Endothelial cell of umbilical vein (primary cell): ENCODE measurements around the gene CELSR1. TPM values are rescaled to one million over a fixed set of nuclear protein-coding genes. Genes with fewer than 3 reads are reported as not detected.

ENCODE experiments used
- BruUV-seq: library from RNA; stranded (reverse); fragments of 400-500 nt; replicated peaks from 2 replicates; lab custom pipeline; 2021; lab: Mats Ljungman, UMichigan
- CTCF ChIA-PET: fragments of 300-600, 350-600 bp; sonication (Branson Sonifier 250); formaldehyde crosslinking; loops from one replicate; lab custom pipeline; 2021; ENCODE audit warnings: antibody characterized with exemption, inconsistent platforms; lab: Charles Lee
- POLR2A ChIA-PET: fragments of 300-600, 350-600 bp; sonication (Branson Sonifier 250); formaldehyde crosslinking; loops from one replicate; lab custom pipeline; 2021; ENCODE audit warnings: antibody characterized with exemption, inconsistent platforms; lab: Charles Lee
- DNase-seq: peaks from one replicate; pipeline ENCODE4 v3.0.0-alpha.2; 2011; ENCODE audit warnings: low read depth, low spot score
- FAIRE-seq: peaks from 2 replicates; lab custom pipeline; 2011; peaks lifted over from hg19 to GRCh38; lab: Jason Lieb, UNC
- H2AFZ ChIP-seq: 2 replicates; pipeline ENCODE4 v1.6.0; 2012; ENCODE audit warnings: low read depth, low read length, control low read depth, inconsistent platforms
- H3K27ac ChIP-seq: 2 replicates; pipeline ENCODE4 v1.5.1; 2011; ENCODE audit warnings: low read depth, mild to moderate bottlenecking, control low read depth, low read length, moderate library complexity; ENCODE audit not compliant: insufficient read depth
- H3K27me3 ChIP-seq, 2 experiments: 2 replicates each; pipeline versions ENCODE4 v1.6.0 to v1.6.1; 2011; ENCODE audit warnings: low read length in 2 of 2, mixed read lengths in 1 of 2; ENCODE audit not compliant: control insufficient read depth in 2 of 2, insufficient read depth in 2 of 2
- H3K36me3 ChIP-seq, 2 experiments: 2 replicates in 1 of 2; 3 replicates in 1 of 2; pipeline ENCODE4 v1.5.1; 2011; ENCODE audit warnings: low read length in 2 of 2, mild to moderate bottlenecking in 1 of 2, moderate library complexity in 1 of 2; ENCODE audit not compliant: control insufficient read depth in 2 of 2, insufficient read depth in 2 of 2; ENCODE audit errors: extremely low read depth in 1 of 2
- H3K4me1 ChIP-seq: 3 replicates; pipeline ENCODE4 v1.5.1; 2011; ENCODE audit warnings: mild to moderate bottlenecking, low read length; ENCODE audit not compliant: control insufficient read depth, insufficient read depth; ENCODE audit errors: extremely low read depth
- H3K4me2 ChIP-seq: 2 replicates; pipeline ENCODE4 v1.6.1; 2011; ENCODE audit warnings: low read length, control low read depth, mixed read lengths; ENCODE audit not compliant: insufficient read depth
- H3K4me3 ChIP-seq, 3 experiments: fragments of 200-600 bp in 1 of 3; sonication (generic), shearing (Covaris generic) in 1 of 3; replicated peaks in 1 of 3; 2 replicates each; pipeline ENCODE4 v1.5.1; 2011 to 2016; ENCODE audit warnings: control low read depth in 3 of 3, low read length in 3 of 3, mild to moderate bottlenecking in 2 of 3, inconsistent platforms in 1 of 3, low read depth in 1 of 3, moderate library complexity in 1 of 3; ENCODE audit not compliant: insufficient read depth in 1 of 3
- H3K79me2 ChIP-seq: 2 replicates; pipeline ENCODE4 v1.6.0; 2012; ENCODE audit warnings: low read length, inconsistent platforms; ENCODE audit not compliant: control insufficient read depth, insufficient read depth
- H3K9ac ChIP-seq: replicated peaks from 2 replicates; pipeline ENCODE3; 2011; ENCODE audit warnings: low read length, control low read depth; ENCODE audit not compliant: insufficient read depth; ENCODE audit errors: extremely low read depth
- H3K9me1 ChIP-seq: replicated peaks from 3 replicates; pipeline ENCODE4 v1.6.0; 2011; ENCODE audit warnings: mild to moderate bottlenecking, low read length; ENCODE audit not compliant: control insufficient read depth, insufficient read depth; ENCODE audit errors: extremely low read depth
- H3K9me3 ChIP-seq: replicated peaks from 2 replicates; pipeline ENCODE4 v1.5.1; 2012; ENCODE audit warnings: low read length, inconsistent platforms; ENCODE audit not compliant: control insufficient read depth, insufficient read depth
- H4K20me1 ChIP-seq: replicated peaks from 2 replicates; pipeline ENCODE3; 2011; ENCODE audit warnings: mild to moderate bottlenecking, low read length; ENCODE audit not compliant: control insufficient read depth, insufficient read depth; ENCODE audit errors: extremely low read depth
- CTCF ChIP-seq, 2 donors: IDR thresholded peaks; 1 replicate in 1 of 2; 2 replicates in 1 of 2; pipeline ENCODE4 v1.5.1; 2011; ENCODE audit warnings: low read length in 2 of 2, mild to moderate bottlenecking in 2 of 2, moderate library complexity in 2 of 2, control low read depth in 1 of 2, inconsistent platforms in 1 of 2, low read depth in 1 of 2; ENCODE audit not compliant: insufficient read depth in 1 of 2; ENCODE audit errors: extremely low read depth in 1 of 2
- EZH2 ChIP-seq: IDR thresholded peaks from 2 replicates; pipeline ENCODE4 v1.6.1; 2012; ENCODE audit warnings: borderline replicate concordance, low read depth, mild to moderate bottlenecking, moderate library complexity, low read length, inconsistent platforms; ENCODE audit not compliant: severe bottlenecking
- FOS ChIP-seq: IDR thresholded peaks from 2 replicates; pipeline ENCODE4 v1.6.1; 2011; ENCODE audit warnings: mild to moderate bottlenecking, low read length, moderate library complexity, borderline replicate concordance; ENCODE audit not compliant: insufficient read depth
- GATA2 ChIP-seq: IDR thresholded peaks from 2 replicates; pipeline ENCODE4 v1.7.0; 2011; ENCODE audit warnings: low read depth, mild to moderate bottlenecking, moderate library complexity, mixed read lengths, low read length; ENCODE audit not compliant: insufficient read length, insufficient read depth
- JUN ChIP-seq: IDR thresholded peaks from 2 replicates; pipeline ENCODE4 v1.6.1; 2011; ENCODE audit warnings: borderline replicate concordance, low read depth; ENCODE audit not compliant: insufficient read length, insufficient read depth
- MAX ChIP-seq: IDR thresholded peaks from 2 replicates; pipeline ENCODE4 v1.6.1; 2011; ENCODE audit not compliant: insufficient read depth, insufficient read length
- MYC ChIP-seq: IDR thresholded peaks from one replicate; pipeline ENCODE4 v1.6.1; 2011; ENCODE audit warnings: mild to moderate bottlenecking, low read depth, low read length
- POLR2A ChIP-seq: IDR thresholded peaks from 2 replicates; pipeline ENCODE4 v1.6.1; 2012; ENCODE audit warnings: low read depth, mild to moderate bottlenecking, control low read depth, low read length
- POLR2AphosphoS5 ChIP-seq: IDR thresholded peaks from 2 replicates; pipeline ENCODE4 v1.6.1; 2012; ENCODE audit warnings: low read depth, mild to moderate bottlenecking, control low read depth, low read length, moderate library complexity; ENCODE audit not compliant: insufficient read depth
- dilution Hi-C: fragments of 300-500 bp; cut with MboI; formaldehyde crosslinking; loops from one replicate; pipeline ENCODE4 v1.15.0; 2019; ENCODE audit warnings: low sequenced_read_pairs; ENCODE audit not compliant: extremely low pct_ligation_motif_present
- intact Hi-C: fragments of 100-400 bp; cut with micrococcal nuclease; formaldehyde crosslinking; loops from one replicate; pipeline ENCODE4 v1.10.0; 2022
- polyA plus RNA-seq, 4 experiments: library from polyadenylated mRNA; depleted of rRNA in 3 of 4; stranded (reverse) in 3 of 4; unstranded in 1 of 4; fragments of >200 nt; gene quantifications; 2 replicates each; pipeline versions ENCODE4 v1.2.1 to v1.2.3, GENCODE V29; 2011 to 2012; ENCODE audit warnings: missing spikeins in 1 of 4
- total RNA-seq: library from RNA; stranded (reverse); gene quantifications from 2 replicates; pipeline ENCODE4 v1.2.3, GENCODE V29; 2021

Gene CELSR1
- total and polyA plus RNA-seq, 2 donors (not counting 3 experiments of a cell fraction or from before 2014, with no cell fraction given), result 3.7 to 5.4 TPM

- Histone ChIP-seq H2AFZ (no peak overlapping the region), H4K20me1 (no peaks in the 10 kb centered on the region), H3K27me3 (no peaks in the 10 kb centered on the region), H3K4me3 (no peak overlapping the region), H3K36me3 (peaks cover 12 to 33% of the 10 kb centered on the region in 2 experiments), H3K4me1 (peaks cover 7% of the 10 kb centered on the region), H3K9ac (no peak overlapping the region), H3K9me3 (no peaks in the 10 kb centered on the region), H3K9me1 (no peaks in the 10 kb centered on the region), H3K4me2 (no peak overlapping the region), H3K27ac (no peak overlapping the region), H3K79me2 (peaks cover 32% of the 10 kb centered on the region)
- no TSS peak for BruUV-seq
- DNase-seq (no peak), FAIRE-seq (no peak)
- ChIA-PET POLR2A (no interaction called here), CTCF (interaction anchor here (0.8 to 1.5 kb wide), 3 partner anchors 10 to 218 kb away, joined by 3 to 7 read pairs (median 4); no protein-coding TSS in a partner anchor)
- no peak for TF ChIP-seq EZH2
- TF ChIP-seq CTCF (IDR thresholded peaks at IDR 0.05; ENCODE audit: extremely low read depth in 1 of 2, insufficient read depth in 1 of 2, low read depth in 1 of 2, low read length in 2 of 2), result no peak
- TF ChIP-seq FOS, result no peak
- no peak for TF ChIP-seq GATA2
- no peak for TF ChIP-seq MAX
- TF ChIP-seq POLR2AphosphoS5, result no peak
- TF ChIP-seq POLR2A, result no peak
- no peak for TF ChIP-seq JUN
- no peak for TF ChIP-seq MYC
- intact Hi-C loops (no loop called here), dilution Hi-C loops (no loop called here)
Measured at GRCh38 chr22:46339956-46340355, 197.5 kb downstream of the CELSR1 start.
